ENCODE measurements around the gene ARHGAP8.

ARHGAP8 gene

DNA sequence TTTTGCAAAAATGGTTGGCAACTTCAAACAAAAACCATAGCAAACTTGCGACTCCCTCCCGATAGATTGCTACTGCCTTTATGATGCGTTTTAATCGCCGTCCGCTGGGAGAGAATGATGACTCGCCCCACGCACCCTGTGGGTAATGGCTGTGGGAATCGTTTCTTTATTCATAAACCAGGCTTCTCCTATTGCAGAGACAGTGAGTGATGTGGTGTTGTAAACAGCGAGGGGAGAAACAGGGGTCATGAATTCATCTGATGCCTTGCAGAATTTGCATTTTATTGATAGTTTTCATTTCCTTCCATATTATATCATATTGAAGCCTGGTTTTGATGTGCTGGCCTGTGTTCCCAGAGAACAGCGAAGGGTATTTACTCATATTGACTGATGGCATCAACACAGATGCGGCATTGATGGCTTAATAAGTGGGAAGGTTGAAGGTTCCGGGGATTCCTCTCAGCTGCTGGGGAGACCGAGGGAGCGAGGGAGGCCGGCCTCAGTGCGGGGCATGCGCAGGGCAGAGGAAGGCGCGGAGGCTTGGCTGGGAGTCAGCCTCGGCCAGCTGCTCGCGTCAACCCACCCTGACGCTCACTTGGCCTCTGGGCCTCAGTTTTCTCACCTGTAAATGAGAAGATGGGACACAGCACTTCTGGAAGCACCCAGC is 41.3 kb downstream of the ARHGAP8 start:
- Histone ChIP-seq H3K9ac (ENCODE audit: low read depth, low read length, poor library complexity, severe bottlenecking) (no peak overlapping the region), H3K9me3 (ENCODE audit: insufficient read depth, low read depth, low read length) (no peaks in the 10 kb centered on the region), H3K4me1 (ENCODE audit: insufficient read depth, low read length, poor library complexity, severe bottlenecking) (no peaks in the 10 kb centered on the region), H3K79me2 (ENCODE audit: insufficient read depth, low read length) (no peaks in the 10 kb centered on the region), H3K27me3 (ENCODE audit: insufficient read depth, low read length, poor library complexity, severe bottlenecking) (no peaks in the 10 kb centered on the region), H4K20me1 (ENCODE audit: insufficient read depth, low read length, poor library complexity, severe bottlenecking) (no peaks in the 10 kb centered on the region), H2AFZ (ENCODE audit: low read length) (no peak overlapping the region), H3K4me2 (ENCODE audit: low read depth, low read length, poor library complexity, severe bottlenecking) (no peak overlapping the region), H3F3A (ENCODE audit: low read depth) (no peaks in the 10 kb centered on the region), H3K36me3 (ENCODE audit: insufficient read depth, low read length) (no peaks in the 10 kb centered on the region), H3K9me2 (replicated peaks; ENCODE audit: low read depth, low read length) (no peaks in the 10 kb centered on the region), H3K4me3 (ENCODE audit: low read length, poor library complexity, severe bottlenecking) (no peak overlapping the region)
- TF ChIP-seq, protein P1, sequence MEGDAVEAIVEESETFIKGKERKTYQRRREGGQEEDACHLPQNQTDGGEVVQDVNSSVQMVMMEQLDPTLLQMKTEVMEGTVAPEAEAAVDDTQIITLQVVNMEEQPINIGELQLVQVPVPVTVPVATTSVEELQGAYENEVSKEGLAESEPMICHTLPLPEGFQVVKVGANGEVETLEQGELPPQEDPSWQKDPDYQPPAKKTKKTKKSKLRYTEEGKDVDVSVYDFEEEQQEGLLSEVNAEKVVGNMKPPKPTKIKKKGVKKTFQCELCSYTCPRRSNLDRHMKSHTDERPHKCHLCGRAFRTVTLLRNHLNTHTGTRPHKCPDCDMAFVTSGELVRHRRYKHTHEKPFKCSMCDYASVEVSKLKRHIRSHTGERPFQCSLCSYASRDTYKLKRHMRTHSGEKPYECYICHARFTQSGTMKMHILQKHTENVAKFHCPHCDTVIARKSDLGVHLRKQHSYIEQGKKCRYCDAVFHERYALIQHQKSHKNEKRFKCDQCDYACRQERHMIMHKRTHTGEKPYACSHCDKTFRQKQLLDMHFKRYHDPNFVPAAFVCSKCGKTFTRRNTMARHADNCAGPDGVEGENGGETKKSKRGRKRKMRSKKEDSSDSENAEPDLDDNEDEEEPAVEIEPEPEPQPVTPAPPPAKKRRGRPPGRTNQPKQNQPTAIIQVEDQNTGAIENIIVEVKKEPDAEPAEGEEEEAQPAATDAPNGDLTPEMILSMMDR (conservative IDR thresholded peaks at IDR 0.05; ENCODE audit: low read length), result no peak
- TF ChIP-seq EZH2phosphoT487 (IDR thresholded peaks at IDR 0.05; ENCODE audit: borderline replicate concordance), result no peak

DNA sequence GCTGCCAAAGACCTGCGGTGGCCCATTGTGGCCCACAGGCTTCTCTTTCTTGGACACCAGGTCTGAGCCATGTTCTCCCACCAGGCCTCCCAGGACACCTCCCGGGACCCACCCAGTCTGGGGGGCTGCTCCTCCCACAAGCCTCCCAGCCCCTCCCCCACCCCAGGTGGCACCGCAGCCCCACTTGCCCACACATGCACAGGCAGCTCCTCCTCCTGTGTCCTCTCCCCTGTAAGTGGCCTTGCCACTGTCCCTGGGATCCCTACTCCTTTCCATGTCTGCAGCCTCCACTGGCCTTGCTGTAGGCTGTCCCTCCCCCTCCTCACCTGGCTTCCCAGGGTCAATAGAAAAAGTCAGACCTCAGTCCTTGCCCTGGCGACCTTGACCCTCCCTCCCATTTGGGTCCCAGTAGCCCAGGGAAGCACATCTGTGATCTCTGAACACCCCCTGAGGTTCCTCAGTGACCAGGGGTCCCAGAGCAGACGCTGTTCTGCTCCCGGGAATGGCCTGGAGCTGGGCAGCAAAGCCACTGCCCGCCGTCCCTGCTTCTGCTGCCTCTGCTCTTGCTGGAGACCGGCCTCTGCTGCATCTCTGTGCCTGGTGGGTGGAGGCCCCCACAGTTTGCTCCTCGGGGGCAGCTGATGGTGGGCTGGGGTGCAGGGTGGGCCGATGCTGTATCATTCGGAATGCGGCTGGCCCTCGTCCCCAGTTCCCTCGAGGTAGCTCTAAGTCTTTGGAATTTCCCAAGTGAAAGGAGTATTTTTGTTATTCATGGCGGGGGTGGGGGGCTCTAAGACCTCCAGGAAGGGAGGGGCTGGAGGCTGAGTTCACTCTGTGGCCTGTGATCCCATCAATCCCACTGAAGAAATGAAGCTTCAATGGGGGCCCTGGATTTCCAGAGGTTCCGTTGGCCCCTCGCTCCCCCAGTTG is 43.6 kb downstream of the ARHGAP8 start:
- Histone ChIP-seq H3K9me3 (ENCODE audit: insufficient read depth, low read depth, low read length) (no peaks in the 10 kb centered on the region), H3K4me1 (ENCODE audit: insufficient read depth, low read length, poor library complexity, severe bottlenecking) (no peaks in the 10 kb centered on the region), H3K36me3 (ENCODE audit: insufficient read depth, low read length) (no peaks in the 10 kb centered on the region), H4K20me1 (ENCODE audit: insufficient read depth, low read length, poor library complexity, severe bottlenecking) (no peaks in the 10 kb centered on the region), H3K9me2 (replicated peaks; ENCODE audit: low read depth, low read length) (no peaks in the 10 kb centered on the region), H3K9ac (ENCODE audit: low read depth, low read length, poor library complexity, severe bottlenecking) (no peak overlapping the region), H3K27me3 (ENCODE audit: insufficient read depth, low read length, poor library complexity, severe bottlenecking) (no peaks in the 10 kb centered on the region), H2AFZ (ENCODE audit: low read length) (no peak overlapping the region), H3K4me2 (ENCODE audit: low read depth, low read length, poor library complexity, severe bottlenecking) (no peak overlapping the region), H3K4me3 (ENCODE audit: low read length, poor library complexity, severe bottlenecking) (no peak overlapping the region), H3F3A (ENCODE audit: low read depth) (no peaks in the 10 kb centered on the region), H3K79me2 (ENCODE audit: insufficient read depth, low read length) (no peaks in the 10 kb centered on the region)
- TF ChIP-seq, protein P1 (conservative IDR thresholded peaks at IDR 0.05; ENCODE audit: low read length), result no peak

DNA sequence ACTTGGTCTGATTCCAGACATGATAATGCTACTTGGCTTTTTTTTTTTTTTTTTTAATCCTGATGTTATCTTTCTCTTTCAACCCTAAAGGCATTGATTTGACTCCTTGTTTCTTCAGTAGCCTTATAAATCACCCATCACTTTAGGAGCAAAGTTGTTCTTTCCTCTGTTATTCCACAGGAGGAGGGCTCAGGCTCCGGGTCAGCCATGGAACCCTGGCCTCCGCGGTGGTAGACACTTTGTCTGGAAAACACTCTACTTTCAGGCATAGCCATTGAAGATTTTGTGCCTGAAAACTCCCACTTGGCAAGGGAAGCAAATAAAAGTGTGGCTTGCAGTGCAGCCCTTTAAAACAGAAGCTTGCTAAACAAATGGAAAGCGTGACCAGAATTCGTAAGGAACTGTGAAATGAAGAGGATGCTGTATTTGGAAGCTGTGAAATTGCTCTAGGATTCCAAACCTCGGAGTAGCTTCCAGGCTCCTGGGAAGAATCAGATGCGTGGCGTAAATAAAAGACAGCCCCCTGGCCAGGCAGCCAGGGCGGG is 44.9 kb downstream of the ARHGAP8 start:
- Histone ChIP-seq H3K4me3 (ENCODE audit: low read length, poor library complexity, severe bottlenecking) (no peak overlapping the region), H3K36me3 (ENCODE audit: insufficient read depth, low read length) (no peaks in the 10 kb centered on the region), H3F3A (ENCODE audit: low read depth) (no peaks in the 10 kb centered on the region), H3K9me3 (ENCODE audit: insufficient read depth, low read depth, low read length) (no peaks in the 10 kb centered on the region), H3K9me2 (replicated peaks; ENCODE audit: low read depth, low read length) (no peaks in the 10 kb centered on the region), H3K27me3 (ENCODE audit: insufficient read depth, low read length, poor library complexity, severe bottlenecking) (no peaks in the 10 kb centered on the region), H3K9ac (ENCODE audit: low read depth, low read length, poor library complexity, severe bottlenecking) (no peak overlapping the region), H3K4me1 (ENCODE audit: insufficient read depth, low read length, poor library complexity, severe bottlenecking) (peaks cover 2% of the 10 kb centered on the region), H4K20me1 (ENCODE audit: insufficient read depth, low read length, poor library complexity, severe bottlenecking) (no peaks in the 10 kb centered on the region), H3K79me2 (ENCODE audit: insufficient read depth, low read length) (no peaks in the 10 kb centered on the region), H3K4me2 (ENCODE audit: low read depth, low read length, poor library complexity, severe bottlenecking) (no peak overlapping the region), H2AFZ (ENCODE audit: low read length) (no peak overlapping the region)
- TF ChIP-seq, protein P1 (conservative IDR thresholded peaks at IDR 0.05; ENCODE audit: low read length), result no peak
- TF ChIP-seq EZH2phosphoT487 (IDR thresholded peaks at IDR 0.05; ENCODE audit: borderline replicate concordance), result no peak

All from Loucy (cell line).